Measurements from ENCODE around the gene MSI2. TPM values are rescaled to one million over a fixed set of nuclear protein-coding genes. Genes with fewer than 3 reads are reported as not detected.
"Not testable (repeated sequence)": the region's sequence is repeated elsewhere in the genome, so short reads cannot be mapped to it uniquely, and the experiment has no call there.

Gene MSI2
- total RNA-seq (2014; rRNA removed; shearing (Covaris generic)): 13.8 and 18.8 TPM in 2 replicates

- peak; percentile 83 for DNase-seq (ENCODE audit: low read depth)
These were observed at the start of gene MSI2 for GRCh38 chr17:57255776-57256681. Gene MSI2 (plus strand): TSS chr17:57256523. CDS start chr17:57256743, 220 bp downstream.

- no peak for DNase-seq (ENCODE audit: low read depth)
These were observed 49.4 kb upstream of the MSI2 start for GRCh38 chr17:57206928-57207327.

GRCh38 chr17:57207396-57207795 is 48.9 kb upstream of the MSI2 start:
- no peak for DNase-seq (ENCODE audit: low read depth)

GRCh38 chr17:57210224-57210553 is 46.1 kb upstream of the MSI2 start:
- peak; percentile 8 for DNase-seq (ENCODE audit: low read depth)

GRCh38 chr17:57210972-57211411 is 45.3 kb upstream of the MSI2 start:
- DNase-seq (ENCODE audit: low read depth): peak; percentile 61

- peak; percentile 75 for DNase-seq (ENCODE audit: low read depth)
These were observed 44.8 kb upstream of the MSI2 start for GRCh38 chr17:57211543-57211942.

- no peak for DNase-seq (ENCODE audit: low read depth)
These were observed 43.0 kb upstream of the MSI2 start for GRCh38 chr17:57213180-57213825.

GRCh38 chr17:57215317-57215716 is 41.0 kb upstream of the MSI2 start:
- peak; percentile 28 for DNase-seq (ENCODE audit: low read depth)

GRCh38 chr17:57221366-57222350 is 34.7 kb upstream of the MSI2 start:
- no peak for DNase-seq (ENCODE audit: low read depth)

GRCh38 chr17:57222422-57222821 is 33.9 kb upstream of the MSI2 start:
- not testable (repeated sequence) for DNase-seq (ENCODE audit: low read depth)

GRCh38 chr17:57225127-57225526 is 31.2 kb upstream of the MSI2 start:
- DNase-seq (ENCODE audit: low read depth): no peak

GRCh38 chr17:57226793-57227192 is 29.5 kb upstream of the MSI2 start:
- DNase-seq (ENCODE audit: low read depth): no peak

GRCh38 chr17:57228911-57229310 is 27.4 kb upstream of the MSI2 start:
- no peak for DNase-seq (ENCODE audit: low read depth)

- DNase-seq (ENCODE audit: low read depth): no peak
These were observed 22.1 kb upstream of the MSI2 start for GRCh38 chr17:57234061-57234738.

GRCh38 chr17:57234739-57235092 is 21.6 kb upstream of the MSI2 start:
- no peak for DNase-seq (ENCODE audit: low read depth)

GRCh38 chr17:57235124-57235523 is 21.2 kb upstream of the MSI2 start:
- no peak for DNase-seq (ENCODE audit: low read depth)

GRCh38 chr17:57236686-57237299 is 19.5 kb upstream of the MSI2 start:
- DNase-seq (ENCODE audit: low read depth): no peak

GRCh38 chr17:57240648-57241047 is 15.7 kb upstream of the MSI2 start:
- no peak for DNase-seq (ENCODE audit: low read depth)

GRCh38 chr17:57242148-57242547 is 14.2 kb upstream of the MSI2 start:
- no peak for DNase-seq (ENCODE audit: low read depth)

- peak; percentile 51 for DNase-seq (ENCODE audit: low read depth)
These were observed 13.1 kb upstream of the MSI2 start for GRCh38 chr17:57243171-57243622.

GRCh38 chr17:57245786-57246185 is 10.5 kb upstream of the MSI2 start:
- DNase-seq (ENCODE audit: low read depth): no peak
